Measurements from ENCODE around the gene IL2RA. TPM values are rescaled to one million over a fixed set of nuclear protein-coding genes. Genes with fewer than 3 reads are reported as not detected.

IL2RA gene
- total RNA-seq, 3 donors from 2014 or later (not counting 1 experiment from before 2014, with no cell fraction given): 3.4 to 11.2 (median 3.7) TPM

DNA sequence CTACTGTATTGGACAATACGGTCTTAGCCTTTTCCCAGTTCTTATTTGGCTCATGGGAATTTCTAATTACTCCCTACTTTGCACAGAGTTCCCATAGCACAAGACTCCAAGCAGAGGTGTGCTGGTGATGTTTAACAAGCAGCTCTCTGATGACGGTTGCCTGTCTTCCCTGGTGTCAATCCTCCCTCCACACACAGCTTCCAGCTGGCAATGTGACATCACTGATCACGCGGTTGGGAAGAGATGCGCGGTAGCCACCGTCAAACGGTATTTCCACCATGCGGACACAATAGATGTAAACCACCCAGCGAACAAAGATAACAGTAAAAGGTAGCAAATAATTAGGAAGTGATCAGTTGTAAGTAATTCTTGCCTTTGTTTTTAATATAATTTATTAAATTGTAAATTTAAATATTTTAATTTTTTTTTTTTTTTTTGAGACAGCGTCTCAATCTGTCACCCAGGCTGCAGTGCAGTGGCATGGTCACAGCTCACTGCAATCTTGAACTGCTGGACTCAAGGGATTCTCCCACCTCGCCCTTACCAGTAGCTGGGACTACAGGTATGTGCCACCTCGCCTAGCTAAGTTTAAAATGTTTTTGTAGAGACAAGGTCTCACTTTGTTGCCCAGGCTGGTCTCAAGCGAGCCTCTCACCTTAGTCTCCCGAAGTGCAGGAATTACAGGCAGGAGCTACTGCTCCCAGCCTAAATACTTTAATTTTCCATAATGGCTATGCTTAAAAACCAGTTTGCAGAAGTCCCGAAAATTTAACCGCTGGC is 48.6 kb downstream of the IL2RA start:
- Mint-ChIP-seq H3K27ac (peak overlapping the region; percentile 43), H3K9me3 (no peaks in the 10 kb centered on the region), H3K4me3 (no peak overlapping the region), H3K36me3 (no peaks in the 10 kb centered on the region), H3K4me1 (peaks cover 0 to 8% of the 10 kb centered on the region in 2 donors), H3K27me3 (ENCODE audit: low read depth in 2 of 2) (peaks cover 0 to 3% of the 10 kb centered on the region in 2 donors)
- H3K27me3 ChIP-seq (ENCODE audit: control insufficient read depth, insufficient read depth, low read length): no peaks in the 10 kb centered on the region
- no peaks in the 10 kb centered on the region for H3K9me3 ChIP-seq (ENCODE audit: control insufficient read depth, insufficient read depth, low read length)
- H3K4me3 ChIP-seq (ENCODE audit: low read length): no peak overlapping the region
- WGBS (ENCODE audit: insufficient coverage): 87% methylated on average over 16 of the region's 17 CpGs
- ATAC-seq: no peak
- no peaks in the 10 kb centered on the region for H3K36me3 ChIP-seq (ENCODE audit: control insufficient read depth, insufficient read depth, low read length)
- no peak overlapping the region for H3K27ac ChIP-seq (ENCODE audit: low read length)
- TF ChIP-seq, protein P1, sequence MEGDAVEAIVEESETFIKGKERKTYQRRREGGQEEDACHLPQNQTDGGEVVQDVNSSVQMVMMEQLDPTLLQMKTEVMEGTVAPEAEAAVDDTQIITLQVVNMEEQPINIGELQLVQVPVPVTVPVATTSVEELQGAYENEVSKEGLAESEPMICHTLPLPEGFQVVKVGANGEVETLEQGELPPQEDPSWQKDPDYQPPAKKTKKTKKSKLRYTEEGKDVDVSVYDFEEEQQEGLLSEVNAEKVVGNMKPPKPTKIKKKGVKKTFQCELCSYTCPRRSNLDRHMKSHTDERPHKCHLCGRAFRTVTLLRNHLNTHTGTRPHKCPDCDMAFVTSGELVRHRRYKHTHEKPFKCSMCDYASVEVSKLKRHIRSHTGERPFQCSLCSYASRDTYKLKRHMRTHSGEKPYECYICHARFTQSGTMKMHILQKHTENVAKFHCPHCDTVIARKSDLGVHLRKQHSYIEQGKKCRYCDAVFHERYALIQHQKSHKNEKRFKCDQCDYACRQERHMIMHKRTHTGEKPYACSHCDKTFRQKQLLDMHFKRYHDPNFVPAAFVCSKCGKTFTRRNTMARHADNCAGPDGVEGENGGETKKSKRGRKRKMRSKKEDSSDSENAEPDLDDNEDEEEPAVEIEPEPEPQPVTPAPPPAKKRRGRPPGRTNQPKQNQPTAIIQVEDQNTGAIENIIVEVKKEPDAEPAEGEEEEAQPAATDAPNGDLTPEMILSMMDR (IDR thresholded peaks at IDR 0.05): no peak
- H3K4me1 ChIP-seq (ENCODE audit: control insufficient read depth, insufficient read depth, low read length): peaks cover 8% of the 10 kb centered on the region
- intact Hi-C loops (cut with micrococcal nuclease): loop anchor here (1.0 to 10.0 kb wide), 3 partner anchors 38 to 131 kb away; no protein-coding TSS in a partner anchor
- DNase-seq: no peak

DNA sequence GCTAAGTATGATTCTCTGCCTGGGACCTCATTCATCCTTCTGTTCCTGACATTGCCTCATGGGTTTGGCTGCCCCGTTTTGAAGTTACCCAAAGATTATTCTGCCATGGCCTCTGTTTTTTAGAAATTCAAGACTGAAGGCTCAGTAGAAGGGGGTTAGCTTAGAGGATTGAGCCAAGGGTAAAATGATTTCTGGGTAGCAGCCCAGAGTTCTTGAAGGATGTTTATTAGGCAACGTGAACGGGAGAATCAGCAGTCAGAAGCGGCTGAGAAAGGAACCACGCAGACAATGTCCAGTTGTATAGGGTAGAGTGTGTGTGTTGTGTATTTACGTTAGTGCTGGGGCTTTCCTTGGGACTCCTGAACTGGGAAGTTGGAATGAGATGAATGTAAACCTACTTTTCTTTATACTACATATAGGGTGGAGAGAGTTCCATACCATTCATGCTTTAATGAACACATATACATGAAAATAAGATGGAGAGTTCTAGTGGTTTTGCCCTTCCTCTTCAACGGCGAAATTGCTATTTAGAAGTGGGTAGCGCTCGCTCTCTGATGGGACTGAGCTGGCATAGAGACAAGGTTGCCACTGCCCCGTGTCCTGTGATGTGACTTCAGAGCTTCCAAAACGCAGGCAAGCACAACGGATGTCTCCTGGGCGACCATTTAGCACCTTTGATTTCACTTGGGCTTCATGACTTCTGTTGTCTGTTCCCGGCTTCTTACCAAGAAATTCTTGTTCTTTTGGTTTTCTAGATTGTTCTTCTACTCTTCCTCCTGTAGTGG is 49.9 kb downstream of the IL2RA start:
- Mint-ChIP-seq H3K9me3 (no peaks in the 10 kb centered on the region), H3K27ac (no peak overlapping the region), H3K4me3 (no peak overlapping the region), H3K4me1 (peaks cover 0 to 8% of the 10 kb centered on the region in 2 donors), H3K36me3 (no peaks in the 10 kb centered on the region), H3K27me3 (ENCODE audit: low read depth in 2 of 2) (peaks cover 0 to 3% of the 10 kb centered on the region in 2 donors)
- H3K4me3 ChIP-seq (ENCODE audit: low read length): no peak overlapping the region
- H3K27me3 ChIP-seq (ENCODE audit: control insufficient read depth, insufficient read depth, low read length): no peaks in the 10 kb centered on the region
- peaks cover 3% of the 10 kb centered on the region for H3K9me3 ChIP-seq (ENCODE audit: control insufficient read depth, insufficient read depth, low read length)
- intact Hi-C loops (cut with micrococcal nuclease): loop anchor here (10.0 kb wide), 1 partner anchor 132 kb away; no protein-coding TSS in a partner anchor
- 88% methylated on average over 14 of the region's 15 CpGs for whole genome bisulfite sequencing (ENCODE audit: insufficient coverage)
- no peak overlapping the region for H3K27ac ChIP-seq (ENCODE audit: low read length)
- ATAC-seq (no peak), DNase-seq (no peak)
- peaks cover 8% of the 10 kb centered on the region for H3K4me1 ChIP-seq (ENCODE audit: control insufficient read depth, insufficient read depth, low read length)
- TF ChIP-seq, protein P1 (IDR thresholded peaks at IDR 0.05): no peak
- H3K36me3 ChIP-seq (ENCODE audit: control insufficient read depth, insufficient read depth, low read length): no peaks in the 10 kb centered on the region

DNA sequence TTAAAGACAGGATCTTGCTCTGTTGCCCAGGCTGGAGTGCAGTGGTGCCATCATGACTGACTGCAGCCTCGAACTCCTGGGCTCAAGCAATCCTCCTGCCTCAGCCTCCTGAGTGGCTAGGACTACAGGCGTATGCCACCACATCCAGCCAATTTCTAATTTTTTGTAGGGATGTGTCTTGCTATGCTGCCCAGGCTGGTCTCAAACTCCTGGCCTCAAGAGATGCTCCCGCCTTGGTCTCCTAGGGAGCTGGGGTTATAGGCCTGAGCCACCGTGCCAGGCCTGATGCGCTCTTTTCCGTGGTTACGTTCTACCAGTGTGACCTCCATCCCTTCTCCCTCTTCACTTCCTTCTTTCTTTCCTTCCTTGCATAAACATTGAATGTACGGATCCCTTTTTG is 50.6 kb downstream of the IL2RA start:
- ATAC-seq: no peak
- Histone ChIP-seq H3K4me3 (ENCODE audit: low read length) (no peak overlapping the region), H3K9me3 (ENCODE audit: control insufficient read depth, insufficient read depth, low read length) (peaks cover 3% of the 10 kb centered on the region), H3K4me1 (ENCODE audit: control insufficient read depth, insufficient read depth, low read length) (peaks cover 8% of the 10 kb centered on the region), H3K36me3 (ENCODE audit: control insufficient read depth, insufficient read depth, low read length) (no peaks in the 10 kb centered on the region), H3K27me3 (ENCODE audit: control insufficient read depth, insufficient read depth, low read length) (no peaks in the 10 kb centered on the region), H3K27ac (ENCODE audit: low read length) (no peak overlapping the region)
- WGBS (ENCODE audit: insufficient coverage): 93% methylated on average over 8 of the region's 8 CpGs
- H3K27me3 Mint-ChIP-seq (ENCODE audit: low read depth in 2 of 2): peaks cover 0 to 3% of the 10 kb centered on the region in 2 donors
- DNase-seq: no peak
- TF ChIP-seq, protein P1 (IDR thresholded peaks at IDR 0.05): no peak
- H3K27ac Mint-ChIP-seq: no peak overlapping the region
- H3K36me3 Mint-ChIP-seq: no peaks in the 10 kb centered on the region
- H3K9me3 Mint-ChIP-seq: no peaks in the 10 kb centered on the region
- peaks cover 0 to 8% of the 10 kb centered on the region in 2 donors for H3K4me1 Mint-ChIP-seq
- intact Hi-C loops (cut with micrococcal nuclease): loop anchor here (10.0 kb wide), 1 partner anchor 133 kb away; no protein-coding TSS in a partner anchor
- H3K4me3 Mint-ChIP-seq: no peak overlapping the region

All from natural killer cell (primary cell).